ENCODE data around the gene COL13A1.

The COL13A1 gene

DNA sequence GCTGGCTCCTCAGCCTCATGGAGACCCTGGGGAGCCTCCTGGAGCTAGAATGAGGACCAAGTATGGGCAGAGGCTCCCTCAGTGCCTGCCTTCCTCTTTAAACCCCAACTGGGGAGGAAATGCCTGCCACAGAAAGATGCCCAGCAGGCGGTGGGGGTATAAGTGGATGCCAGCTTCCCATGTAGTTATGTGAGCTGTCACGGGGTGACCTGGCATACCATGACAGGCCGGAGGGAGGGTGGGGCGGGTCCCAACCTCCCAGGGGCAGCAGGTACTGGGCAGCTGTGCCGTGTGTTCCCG is 35.0 kb downstream of the COL13A1 start:
- Histone ChIP-seq H3K4me3 (replicated peaks; ENCODE audit: low read depth, low read length) (no peak overlapping the region), H3K27me3 (replicated peaks; ENCODE audit: control insufficient read depth, insufficient read depth, low read length) (peaks cover 5% of the 10 kb centered on the region), H3K36me3 (ENCODE audit: control insufficient read depth, insufficient read depth, low read length) (no peaks in the 10 kb centered on the region)
- DNase-seq (ENCODE audit: extremely low read depth, insufficient read length), result no peak
- TF ChIP-seq, protein P1, sequence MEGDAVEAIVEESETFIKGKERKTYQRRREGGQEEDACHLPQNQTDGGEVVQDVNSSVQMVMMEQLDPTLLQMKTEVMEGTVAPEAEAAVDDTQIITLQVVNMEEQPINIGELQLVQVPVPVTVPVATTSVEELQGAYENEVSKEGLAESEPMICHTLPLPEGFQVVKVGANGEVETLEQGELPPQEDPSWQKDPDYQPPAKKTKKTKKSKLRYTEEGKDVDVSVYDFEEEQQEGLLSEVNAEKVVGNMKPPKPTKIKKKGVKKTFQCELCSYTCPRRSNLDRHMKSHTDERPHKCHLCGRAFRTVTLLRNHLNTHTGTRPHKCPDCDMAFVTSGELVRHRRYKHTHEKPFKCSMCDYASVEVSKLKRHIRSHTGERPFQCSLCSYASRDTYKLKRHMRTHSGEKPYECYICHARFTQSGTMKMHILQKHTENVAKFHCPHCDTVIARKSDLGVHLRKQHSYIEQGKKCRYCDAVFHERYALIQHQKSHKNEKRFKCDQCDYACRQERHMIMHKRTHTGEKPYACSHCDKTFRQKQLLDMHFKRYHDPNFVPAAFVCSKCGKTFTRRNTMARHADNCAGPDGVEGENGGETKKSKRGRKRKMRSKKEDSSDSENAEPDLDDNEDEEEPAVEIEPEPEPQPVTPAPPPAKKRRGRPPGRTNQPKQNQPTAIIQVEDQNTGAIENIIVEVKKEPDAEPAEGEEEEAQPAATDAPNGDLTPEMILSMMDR (IDR thresholded peaks at IDR 0.05; ENCODE audit: insufficient read depth, low read length, poor library complexity, severe bottlenecking), result no peak

DNA sequence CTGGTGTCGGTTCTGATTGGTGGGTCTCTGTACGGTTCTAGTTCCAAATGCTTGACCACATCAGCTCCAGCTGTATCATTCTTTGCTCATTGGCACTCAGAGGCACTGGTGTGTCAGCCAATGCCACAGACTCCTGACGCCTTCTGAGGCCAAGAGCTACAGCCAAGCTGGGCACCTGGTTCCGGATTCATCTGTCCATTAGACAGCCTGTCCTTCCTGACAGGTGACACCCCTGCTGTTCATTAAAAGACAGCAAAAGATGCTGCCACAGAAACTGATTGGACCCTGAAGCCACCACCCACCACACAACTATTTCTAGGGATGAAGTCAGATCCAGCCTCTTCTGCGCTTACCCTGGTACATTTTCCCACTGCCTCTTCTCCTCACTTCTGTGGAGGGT is 35.6 kb downstream of the COL13A1 start:
- no peak for DNase-seq (ENCODE audit: extremely low read depth, insufficient read length)
- TF ChIP-seq, protein P1 (IDR thresholded peaks at IDR 0.05; ENCODE audit: insufficient read depth, low read length, poor library complexity, severe bottlenecking), result no peak
- Histone ChIP-seq H3K27me3 (replicated peaks; ENCODE audit: control insufficient read depth, insufficient read depth, low read length) (peaks cover 5% of the 10 kb centered on the region), H3K4me3 (replicated peaks; ENCODE audit: low read depth, low read length) (no peak overlapping the region), H3K36me3 (ENCODE audit: control insufficient read depth, insufficient read depth, low read length) (no peaks in the 10 kb centered on the region)

DNA sequence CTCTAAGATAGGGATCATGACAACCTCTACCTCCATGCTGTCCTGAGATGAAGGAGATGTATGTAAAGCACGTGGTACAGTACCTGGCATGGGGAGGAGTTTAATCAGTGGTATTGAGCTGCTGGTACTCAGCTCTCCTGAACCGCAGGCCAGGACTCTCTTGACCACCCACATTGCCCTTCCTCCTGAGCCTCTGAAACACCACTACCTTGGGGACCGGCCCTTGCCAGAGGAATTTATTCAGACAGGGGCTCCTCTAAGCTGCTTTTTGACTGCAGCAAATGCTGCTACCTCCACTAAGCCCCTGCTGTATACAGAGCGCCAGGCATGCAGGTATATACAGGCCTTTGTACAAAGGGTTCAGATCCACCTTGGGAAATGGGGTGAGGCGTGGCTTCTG is 36.7 kb downstream of the COL13A1 start:
- Histone ChIP-seq H3K36me3 (ENCODE audit: control insufficient read depth, insufficient read depth, low read length) (no peaks in the 10 kb centered on the region), H3K27me3 (replicated peaks; ENCODE audit: control insufficient read depth, insufficient read depth, low read length) (peaks cover 5% of the 10 kb centered on the region), H3K4me3 (replicated peaks; ENCODE audit: low read depth, low read length) (no peak overlapping the region)
- no peak for DNase-seq (ENCODE audit: extremely low read depth, insufficient read length)
- TF ChIP-seq, protein P1 (IDR thresholded peaks at IDR 0.05; ENCODE audit: insufficient read depth, low read length, poor library complexity, severe bottlenecking), result no peak

DNA sequence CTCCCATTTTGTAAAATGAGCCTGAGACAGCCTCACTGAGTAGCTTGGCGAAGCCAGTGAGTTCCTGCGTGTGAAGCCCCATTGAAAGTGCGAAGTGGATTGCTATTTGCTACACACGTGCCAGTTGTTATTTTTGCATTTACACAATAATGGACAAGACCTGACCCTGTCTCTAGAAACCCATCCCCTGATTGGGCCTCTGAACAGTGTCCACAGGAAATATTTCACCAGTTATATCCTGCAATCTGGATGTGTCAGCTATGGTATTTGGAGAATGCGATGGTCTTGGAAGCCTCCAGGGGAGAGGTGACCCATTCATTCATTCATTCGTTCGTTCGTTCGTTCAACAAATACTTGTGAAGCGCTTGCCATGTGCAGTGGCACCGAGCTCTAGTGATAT is 37.1 kb downstream of the COL13A1 start:
- Histone ChIP-seq H3K36me3 (ENCODE audit: control insufficient read depth, insufficient read depth, low read length) (no peaks in the 10 kb centered on the region), H3K27me3 (replicated peaks; ENCODE audit: control insufficient read depth, insufficient read depth, low read length) (peaks cover 5% of the 10 kb centered on the region), H3K4me3 (replicated peaks; ENCODE audit: low read depth, low read length) (no peak overlapping the region)
- no peak for DNase-seq (ENCODE audit: extremely low read depth, insufficient read length)
- TF ChIP-seq, protein P1 (IDR thresholded peaks at IDR 0.05; ENCODE audit: insufficient read depth, low read length, poor library complexity, severe bottlenecking), result no peak

DNA sequence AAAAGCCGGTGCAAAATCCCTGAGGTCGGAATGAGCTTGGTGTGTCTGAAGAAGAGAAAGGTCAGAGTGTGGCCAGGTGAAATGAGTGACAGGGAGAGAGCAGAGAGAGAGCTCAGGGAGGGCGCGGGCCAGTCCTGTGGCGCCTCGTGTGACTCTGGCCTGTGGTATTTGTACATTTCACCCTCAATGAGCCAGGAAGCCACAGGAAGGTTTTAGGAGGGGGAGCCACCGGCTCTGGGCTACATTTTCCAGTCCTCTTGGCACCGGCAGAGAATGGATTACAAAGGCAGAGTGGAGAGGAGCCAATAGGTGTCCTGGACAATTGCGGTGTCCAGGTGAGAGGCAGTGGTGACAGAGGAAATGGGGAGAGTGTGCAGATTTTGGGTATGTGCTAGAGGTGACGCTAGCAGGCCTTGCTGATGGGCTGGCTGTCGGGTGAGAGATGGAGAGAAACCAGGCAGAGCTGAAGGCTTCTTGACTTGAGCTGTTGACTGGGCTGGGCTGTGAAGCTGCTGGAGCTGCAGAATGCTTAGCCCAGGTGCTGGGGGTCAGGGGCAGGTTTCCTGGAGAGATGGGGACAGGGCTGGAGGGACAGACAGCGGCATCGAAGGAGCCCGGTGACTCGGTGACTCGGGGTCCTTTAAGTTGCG is 38.1 kb downstream of the COL13A1 start:
- DNase-seq (ENCODE audit: extremely low read depth, insufficient read length), result no peak
- TF ChIP-seq, protein P1 (IDR thresholded peaks at IDR 0.05; ENCODE audit: insufficient read depth, low read length, poor library complexity, severe bottlenecking), result no peak

DNA sequence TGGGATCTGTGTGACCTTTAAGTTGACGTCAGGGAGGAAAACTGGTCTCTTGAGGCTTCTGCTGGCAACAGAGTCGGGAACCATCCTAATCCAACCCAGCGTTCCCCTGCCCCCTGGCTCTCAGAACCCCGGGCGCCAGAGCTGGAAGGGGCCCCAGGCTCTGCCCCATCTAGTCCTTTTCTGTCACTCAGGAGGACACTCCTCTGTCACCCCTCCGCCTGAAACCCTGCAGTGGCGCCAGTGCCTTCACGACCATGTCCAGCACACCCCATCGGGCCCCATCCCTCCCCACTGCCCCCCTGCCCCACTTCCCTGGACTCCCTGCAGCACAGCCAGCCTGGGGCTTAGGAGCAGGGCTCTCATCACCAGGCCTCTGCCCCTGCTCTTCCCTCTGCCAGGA is 39.1 kb downstream of the COL13A1 start:
- DNase-seq (ENCODE audit: extremely low read depth, insufficient read length), result no peak
- TF ChIP-seq, protein P1 (IDR thresholded peaks at IDR 0.05; ENCODE audit: insufficient read depth, low read length, poor library complexity, severe bottlenecking), result no peak
- Histone ChIP-seq H3K4me3 (replicated peaks; ENCODE audit: low read depth, low read length) (no peak overlapping the region), H3K27me3 (replicated peaks; ENCODE audit: control insufficient read depth, insufficient read depth, low read length) (peaks cover 3% of the 10 kb centered on the region), H3K36me3 (ENCODE audit: control insufficient read depth, insufficient read depth, low read length) (no peaks in the 10 kb centered on the region)

More for the DNA sequence above, 38.1 kb downstream of the COL13A1 start:
- H3K27me3 ChIP-seq (replicated peaks; ENCODE audit: control insufficient read depth, insufficient read depth, low read length), result peaks cover 4% of the 10 kb centered on the region
- no peak overlapping the region for H3K4me3 ChIP-seq (replicated peaks; ENCODE audit: low read depth, low read length)
- no peaks in the 10 kb centered on the region for H3K36me3 ChIP-seq (ENCODE audit: control insufficient read depth, insufficient read depth, low read length)
